Stimulated activated CD4-positive, alpha-beta T cell treated with anti-CD3 and anti-CD28 coated beads, Interleukin-4, amount 100 ng/mL, for 48 hours (primary cell): Measurements from ENCODE around the gene TXNIP.
A peak's percentile ranks its signal among the peaks of the same experiment; 100 is the strongest.
"Not testable (repeated sequence)": the region's sequence is repeated elsewhere in the genome, so short reads cannot be mapped to it uniquely, and the experiment has no call there.

Experiments used
- DNase-seq, 2 donors: peaks; one replicate each; pipeline ENCODE4 v3.0.0-alpha.2; 2020; ENCODE audit warnings: low read depth in 2 of 2

The TXNIP gene

GRCh38 chr1:145996433-145997015 lies at the start of gene TXNIP:
TSS of gene TXNIP (minus strand) at chr1:145996579. CDS start at chr1:145996266, 313 bp downstream.
- peak; percentile 88 to 91 for DNase-seq

GRCh38 chr1:146039844-146040194 lies 43.4 kb upstream of the TXNIP start:
- DNase-seq, result no peak

- DNase-seq, result peak; percentile 73 to 82
These were observed 40.7 kb upstream of the TXNIP start for GRCh38 chr1:146036965-146037646.

GRCh38 chr1:146036241-146036964 lies 40.0 kb upstream of the TXNIP start:
- no peak for DNase-seq

GRCh38 chr1:146035048-146035423 lies 38.7 kb upstream of the TXNIP start:
- no peak for DNase-seq

GRCh38 chr1:146032631-146033219 lies 36.3 kb upstream of the TXNIP start:
- no peak for DNase-seq

GRCh38 chr1:146031476-146031875 lies 35.1 kb upstream of the TXNIP start:
- DNase-seq, result no peak

- DNase-seq, result no peak
These were observed 32.7 kb upstream of the TXNIP start for GRCh38 chr1:146029117-146029516.

GRCh38 chr1:146026650-146027049 lies 30.3 kb upstream of the TXNIP start:
- not testable (repeated sequence) for DNase-seq

GRCh38 chr1:146025787-146026495 lies 29.6 kb upstream of the TXNIP start:
- not testable (repeated sequence) for DNase-seq

- DNase-seq, result no peak
These were observed 26.2 kb upstream of the TXNIP start for GRCh38 chr1:146022403-146023127.

GRCh38 chr1:146021622-146022402 lies 25.4 kb upstream of the TXNIP start, which contains the start of gene HJV:
TSS of gene HJV (minus strand) at chr1:146021735. CDS start at chr1:146020231, 1,504 bp downstream.
- DNase-seq, result no peak

GRCh38 chr1:146021050-146021445 lies 24.7 kb upstream of the TXNIP start:
- no peak for DNase-seq

GRCh38 chr1:146020058-146021049 lies 24.0 kb upstream of the TXNIP start:
- DNase-seq, result no peak

GRCh38 chr1:146019231-146020057 lies 23.1 kb upstream of the TXNIP start:
- no peak for DNase-seq

- no peak for DNase-seq
These were observed 20.5 kb upstream of the TXNIP start for GRCh38 chr1:146016891-146017290.

GRCh38 chr1:146013559-146013922 lies 17.2 kb upstream of the TXNIP start:
- no peak for DNase-seq
